ENCODE results near the gene PTPRU.

Gene PTPRU

DNA sequence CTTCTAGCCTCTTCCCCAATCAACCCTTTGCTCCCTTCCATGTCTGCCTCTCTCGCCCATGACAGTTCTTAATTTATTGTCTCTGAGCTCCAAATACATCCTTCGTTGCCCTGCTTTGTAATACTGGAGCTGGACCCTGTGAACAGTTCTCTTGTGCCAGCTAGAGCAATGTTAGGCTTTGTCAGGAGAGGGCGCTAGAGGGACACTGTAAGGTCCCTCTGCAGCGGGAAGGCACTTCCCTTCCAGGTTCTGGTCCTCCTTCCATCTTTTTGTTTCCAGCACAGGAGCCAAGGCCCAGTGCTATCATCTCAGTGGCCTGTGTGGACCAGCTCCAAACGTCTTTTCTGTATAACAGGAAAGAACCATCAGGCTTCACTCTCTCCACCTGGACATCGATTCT lies 95.9 kb downstream of the PTPRU start:
- peak in 1 of 3 experiments; percentile 14 for DNase-seq (ENCODE audit: low read depth in 3 of 3)

- no peak for DNase-seq (ENCODE audit: low read depth in 3 of 3)
Observed at GRCh38 chr1:29333008-29333407, 96.7 kb downstream of the PTPRU start.

GRCh38 chr1:29335573-29335972 lies 99.3 kb downstream of the PTPRU start:
- DNase-seq (ENCODE audit: low read depth in 3 of 3): no peak

GRCh38 chr1:29338908-29339575 lies 102.7 kb downstream of the PTPRU start:
- DNase-seq (ENCODE audit: low read depth in 3 of 3): no peak

DNA sequence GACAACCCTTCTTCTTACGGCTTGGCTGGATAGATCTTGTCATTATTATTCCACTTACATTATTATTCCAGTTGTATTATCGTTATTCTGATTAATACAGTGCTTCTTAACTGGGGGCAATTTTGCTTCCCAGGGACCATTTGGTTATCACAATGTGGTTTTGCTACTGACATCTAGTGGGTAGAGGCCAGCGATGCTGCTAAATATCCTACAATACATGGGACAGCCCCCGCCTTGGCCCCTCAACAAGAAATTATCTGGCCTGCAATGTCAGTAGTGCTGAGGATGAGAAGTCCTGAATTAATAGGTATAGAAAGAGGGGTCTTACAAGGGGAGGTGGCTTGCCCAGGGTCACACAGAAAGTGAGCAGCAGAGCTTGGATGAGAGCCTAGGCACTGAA lies 105.6 kb downstream of the PTPRU start:
- no peak for DNase-seq (ENCODE audit: low read depth in 3 of 3)

DNA sequence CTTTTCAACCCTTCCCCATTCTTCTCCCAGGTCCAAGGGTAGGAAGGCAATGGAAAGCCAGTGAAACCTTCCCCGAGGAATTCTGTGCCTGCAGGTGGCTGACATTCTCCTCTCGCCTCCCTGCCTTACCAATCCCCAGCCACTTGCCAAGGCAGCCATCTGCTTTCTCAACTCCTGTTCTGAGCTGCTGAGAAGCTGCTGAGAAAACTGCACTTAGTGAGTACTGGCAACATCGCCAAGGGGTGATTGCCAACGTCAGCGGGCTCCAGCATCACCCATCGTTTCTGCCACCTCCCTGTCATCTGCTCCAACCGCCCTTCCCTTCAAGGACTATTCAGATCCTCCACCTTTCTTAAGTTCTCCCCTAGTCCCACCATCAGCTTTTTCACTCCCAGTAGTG lies 106.0 kb downstream of the PTPRU start:
- DNase-seq (ENCODE audit: low read depth in 3 of 3): no peak

GRCh38 chr1:29342983-29343382 lies 106.7 kb downstream of the PTPRU start:
- DNase-seq (ENCODE audit: low read depth in 3 of 3): no peak

DNA sequence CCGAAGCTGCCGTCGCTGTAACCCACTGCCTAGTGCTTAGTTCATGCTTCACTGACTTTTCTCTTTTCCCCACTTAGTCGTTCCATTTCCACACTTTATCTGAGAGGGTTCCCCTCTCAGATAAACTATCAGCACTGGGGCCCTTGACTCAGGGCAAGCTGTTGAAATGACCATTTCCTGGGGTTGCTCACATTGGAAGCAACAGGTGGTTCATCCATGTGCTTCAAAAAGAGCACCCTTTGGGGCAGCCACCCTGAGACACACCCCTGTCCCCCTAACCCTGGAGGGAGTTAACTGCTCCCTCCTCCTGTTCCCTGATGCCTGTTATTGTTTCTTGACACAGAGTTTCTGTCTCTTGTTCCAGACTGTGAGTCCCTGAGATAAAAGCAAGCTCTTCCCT lies 107.2 kb downstream of the PTPRU start:
- DNase-seq (ENCODE audit: low read depth in 3 of 3): no peak

DNA sequence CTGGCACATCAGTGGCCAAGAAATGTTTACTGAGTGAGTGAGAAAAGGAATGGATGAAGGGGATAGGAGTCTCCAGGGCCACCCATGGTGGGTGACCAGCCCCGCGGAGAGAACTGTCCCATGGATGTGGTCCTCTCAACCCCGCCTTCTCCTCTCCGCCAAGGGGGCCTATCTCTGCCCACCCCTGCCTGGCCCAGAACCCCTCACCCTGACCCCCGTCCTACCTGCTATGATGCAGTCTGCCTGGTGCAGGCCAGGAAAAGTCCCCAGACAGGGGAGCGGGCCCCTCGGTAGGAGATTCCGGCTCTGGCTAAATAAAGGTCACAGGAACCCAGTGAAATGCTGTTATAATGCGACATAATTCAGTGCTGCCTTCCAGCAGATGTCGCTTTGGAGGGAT lies 107.6 kb downstream of the PTPRU start:
- no peak for DNase-seq (ENCODE audit: low read depth in 3 of 3)

DNA sequence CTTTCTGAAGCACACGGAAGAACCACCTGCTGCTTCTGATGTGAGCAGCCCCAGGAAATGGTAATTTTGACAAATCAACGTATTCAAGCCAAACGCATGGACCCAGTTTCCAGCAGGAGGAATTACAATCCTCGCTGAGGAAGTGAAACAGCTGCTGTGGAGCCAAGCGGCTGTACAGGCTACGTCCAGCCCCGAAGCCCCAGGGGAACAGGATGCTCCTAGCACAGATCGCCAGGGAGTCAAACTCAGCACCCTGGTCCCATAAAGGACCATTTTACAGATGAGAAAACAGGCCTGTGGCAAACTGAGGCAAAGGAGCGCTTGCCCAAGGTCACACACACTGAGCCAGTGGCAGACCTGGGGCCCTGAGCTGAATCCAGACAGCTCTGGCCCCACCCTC lies 108.0 kb downstream of the PTPRU start:
- no peak for DNase-seq (ENCODE audit: low read depth in 3 of 3)

DNA sequence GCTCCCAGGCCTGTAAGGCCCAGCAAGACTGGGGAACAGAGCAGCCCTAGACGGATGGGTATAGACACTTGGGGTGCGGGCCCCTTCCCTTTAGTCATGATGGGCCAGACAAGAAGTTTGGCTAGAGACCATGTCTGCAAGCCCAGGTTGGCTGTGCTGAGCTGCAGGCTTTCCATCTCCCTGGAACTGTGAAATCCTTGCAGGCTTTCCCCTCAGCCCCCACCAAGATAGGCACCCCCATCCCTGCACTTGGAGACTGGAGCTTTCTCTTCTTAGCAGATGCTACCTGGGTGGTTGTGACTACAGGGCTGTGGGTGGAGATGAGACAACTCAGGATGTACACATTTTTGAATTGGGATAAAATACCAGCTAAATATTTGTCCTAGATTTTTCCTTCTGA lies 110.3 kb downstream of the PTPRU start:
- DNase-seq (ENCODE audit: low read depth in 3 of 3): no peak

- no peak for DNase-seq (ENCODE audit: low read depth in 3 of 3)
Observed at GRCh38 chr1:29349871-29350491, 113.7 kb downstream of the PTPRU start.

GRCh38 chr1:29352719-29353420 lies 116.5 kb downstream of the PTPRU start:
- no peak for DNase-seq (ENCODE audit: low read depth in 3 of 3)

- DNase-seq (ENCODE audit: low read depth in 3 of 3): no peak
Observed at GRCh38 chr1:29354511-29355098, 118.3 kb downstream of the PTPRU start.

DNA sequence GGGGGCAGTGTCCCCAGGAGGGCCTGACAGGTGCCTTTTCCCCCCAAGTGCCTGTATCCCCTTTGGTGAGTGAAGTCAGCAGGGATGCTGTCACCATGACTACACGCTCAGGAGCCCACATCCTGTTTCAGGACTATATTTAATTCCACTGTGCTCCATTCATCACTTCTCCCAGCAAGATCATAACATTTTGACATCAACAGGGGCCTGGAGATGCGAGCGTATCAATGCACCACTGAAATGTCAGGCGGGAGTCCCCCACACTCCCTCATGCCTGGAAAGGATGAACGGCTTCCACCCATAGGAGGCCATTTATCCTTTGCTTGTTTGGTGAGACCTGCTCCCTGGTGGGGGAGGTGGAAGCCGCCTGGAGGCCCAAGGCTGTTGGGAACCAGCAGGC lies 119.1 kb downstream of the PTPRU start:
- no peak for DNase-seq (ENCODE audit: low read depth in 3 of 3)

GRCh38 chr1:29356663-29357062 lies 120.3 kb downstream of the PTPRU start:
- no peak for DNase-seq (ENCODE audit: low read depth in 3 of 3)

DNA sequence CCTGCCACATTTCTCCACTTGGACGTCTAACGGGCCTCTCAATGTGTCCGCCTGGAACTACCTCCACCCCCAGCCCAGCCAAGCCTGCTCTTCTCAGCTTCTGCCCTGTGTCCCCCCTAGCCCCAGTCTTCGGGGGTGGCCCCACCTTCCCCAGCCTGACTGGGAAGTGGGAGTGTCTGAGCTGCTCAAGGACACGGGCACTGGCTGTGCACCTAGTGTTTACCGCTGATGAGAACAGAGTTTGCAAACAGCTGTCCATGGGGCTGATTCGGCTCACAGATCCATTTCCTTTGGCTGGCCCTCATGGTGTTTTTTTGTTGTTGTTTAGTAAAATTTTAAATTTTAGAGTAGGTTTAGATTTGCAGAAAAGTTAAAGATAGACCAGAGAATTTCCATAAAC lies 121.1 kb downstream of the PTPRU start:
- no peak for DNase-seq (ENCODE audit: low read depth in 3 of 3)

DNA sequence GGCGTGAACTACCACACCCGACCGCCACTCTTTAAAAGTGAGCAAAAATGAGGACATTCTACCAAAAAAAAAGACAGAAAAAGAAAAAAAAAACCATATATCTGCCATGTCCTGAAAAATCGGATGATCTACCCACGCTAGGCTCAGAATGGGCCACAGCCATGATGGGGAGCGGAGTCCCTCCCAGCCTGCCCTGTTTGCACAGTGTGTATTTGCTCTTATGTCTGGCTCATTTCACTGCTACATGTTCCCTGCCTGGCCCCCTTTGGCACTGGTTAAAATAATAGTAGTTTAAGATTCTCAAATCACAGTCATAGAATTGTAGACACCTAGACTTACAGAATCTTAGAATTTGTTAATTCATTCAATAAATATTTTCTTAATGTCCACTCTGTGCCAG lies 121.9 kb downstream of the PTPRU start:
- DNase-seq (ENCODE audit: low read depth in 3 of 3): no peak

- no peak for DNase-seq (ENCODE audit: low read depth in 3 of 3)
Observed at GRCh38 chr1:29360768-29361167, 124.4 kb downstream of the PTPRU start.

DNA sequence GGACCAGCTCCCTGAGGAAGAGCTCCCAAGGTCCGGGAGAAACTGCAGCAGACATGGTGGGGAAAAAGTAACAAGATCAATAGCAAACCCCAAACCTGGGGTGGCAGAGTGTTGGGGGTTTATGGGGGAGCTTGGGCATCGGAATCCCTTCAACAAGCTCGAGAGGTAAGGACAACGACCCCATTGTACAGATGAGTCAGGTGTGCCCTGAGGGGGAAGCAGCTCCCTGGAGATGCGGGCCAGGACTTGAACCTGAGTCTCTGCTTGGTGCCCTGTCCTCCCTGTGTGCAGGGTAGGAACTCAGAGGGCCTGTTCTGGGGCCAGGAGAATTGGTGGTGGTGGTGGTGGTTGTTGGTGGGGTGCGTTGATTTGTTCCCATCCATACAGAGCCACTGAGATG lies 125.4 kb downstream of the PTPRU start:
- DNase-seq (ENCODE audit: low read depth in 3 of 3): no peak

GRCh38 chr1:29362116-29362515 lies 125.8 kb downstream of the PTPRU start:
- no peak for DNase-seq (ENCODE audit: low read depth in 3 of 3)

- no peak for DNase-seq (ENCODE audit: low read depth in 3 of 3)
Observed at GRCh38 chr1:29362764-29363163, 126.4 kb downstream of the PTPRU start.

GRCh38 chr1:29363536-29363935 lies 127.2 kb downstream of the PTPRU start:
- DNase-seq (ENCODE audit: low read depth in 3 of 3): no peak
